Fibroblast of skin of right biceps (primary cell): ENCODE measurements around the gene CD52.

Source experiments
- DNase-seq: peaks from one replicate; pipeline ENCODE4 v3.0.0-alpha.2; 2013

CD52 gene

DNA sequence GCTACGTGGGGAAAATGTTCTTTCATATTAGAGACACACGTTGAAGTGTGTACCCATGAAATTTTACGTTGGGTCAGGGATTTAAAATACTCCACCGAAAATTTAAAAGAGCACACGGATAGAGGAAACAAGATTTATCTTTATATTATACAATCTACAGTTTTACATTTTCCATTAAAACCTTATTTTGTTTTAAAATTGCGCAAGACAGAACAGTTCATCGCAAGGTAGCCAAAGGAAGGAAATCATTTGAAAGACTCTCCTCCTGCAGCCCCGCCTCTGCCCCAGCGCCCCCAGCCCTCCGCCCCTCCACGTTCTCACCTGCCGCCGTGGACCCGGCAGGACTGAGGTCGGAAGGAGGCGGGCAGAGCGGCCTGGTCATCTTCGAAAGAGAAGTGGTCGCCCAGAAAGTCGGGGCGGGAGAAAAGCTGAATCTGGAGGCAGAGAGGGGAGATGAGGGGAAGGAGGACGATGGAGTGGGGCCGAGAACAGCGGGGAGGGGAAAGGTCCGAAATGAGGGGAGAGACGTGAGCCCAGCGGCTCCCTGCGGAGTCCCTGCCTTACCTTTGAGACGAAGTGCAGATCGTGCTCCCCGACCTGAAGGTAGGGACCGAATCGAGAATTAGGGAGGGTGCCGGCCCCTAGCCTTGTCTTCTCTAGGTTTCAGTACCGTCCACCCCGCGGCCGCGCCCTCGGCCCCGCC lies 18.2 kb downstream of the CD52 start:
- no peak for DNase-seq

- no peak for DNase-seq
These were observed 18.9 kb downstream of the CD52 start for GRCh38 chr1:26336477-26337205.

DNA sequence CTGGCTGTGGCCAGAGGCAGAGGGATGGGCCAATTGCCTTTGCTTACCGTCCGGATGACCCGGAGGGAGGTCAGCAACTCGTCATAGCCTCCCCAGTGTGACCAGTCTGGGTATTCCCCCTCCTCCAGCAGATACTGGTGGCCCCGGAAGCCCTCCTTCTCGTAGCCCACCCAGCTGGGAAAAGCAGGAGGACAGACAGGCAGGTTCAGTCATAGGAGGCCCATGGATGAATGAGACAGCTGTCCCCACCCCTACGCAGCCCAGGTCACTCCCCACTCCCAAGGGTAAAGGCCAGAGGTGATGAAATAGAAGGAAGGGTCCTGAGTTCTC lies 19.4 kb downstream of the CD52 start:
- no peak for DNase-seq

DNA sequence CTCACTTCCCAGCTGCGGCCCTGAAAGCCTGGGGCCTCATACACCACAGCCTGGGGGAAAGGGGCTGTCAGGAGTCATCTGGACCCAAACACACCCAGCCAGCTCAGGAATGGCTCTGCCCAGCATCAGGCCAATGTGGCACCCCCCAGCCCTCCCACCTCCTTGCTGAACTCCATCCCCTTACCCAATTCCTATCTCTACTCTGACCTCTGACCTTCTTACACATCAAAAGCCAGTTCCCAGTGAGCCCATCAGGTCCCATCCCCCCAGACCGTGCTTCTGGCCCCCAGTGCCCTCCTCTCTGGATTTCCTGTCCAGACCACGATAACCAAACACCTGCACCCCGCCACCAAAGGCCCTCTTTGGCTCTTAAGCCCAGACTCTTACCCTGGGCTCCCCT lies 19.9 kb downstream of the CD52 start:
- DNase-seq, result no peak

- no peak for DNase-seq
These were observed 20.9 kb downstream of the CD52 start for GRCh38 chr1:26338670-26339069.

GRCh38 chr1:26340047-26340481 lies 22.3 kb downstream of the CD52 start:
- no peak for DNase-seq

GRCh38 chr1:26344147-26344920 lies 26.6 kb downstream of the CD52 start:
- DNase-seq, result no peak

- no peak for DNase-seq
These were observed 28.0 kb downstream of the CD52 start for GRCh38 chr1:26345718-26346117.

DNA sequence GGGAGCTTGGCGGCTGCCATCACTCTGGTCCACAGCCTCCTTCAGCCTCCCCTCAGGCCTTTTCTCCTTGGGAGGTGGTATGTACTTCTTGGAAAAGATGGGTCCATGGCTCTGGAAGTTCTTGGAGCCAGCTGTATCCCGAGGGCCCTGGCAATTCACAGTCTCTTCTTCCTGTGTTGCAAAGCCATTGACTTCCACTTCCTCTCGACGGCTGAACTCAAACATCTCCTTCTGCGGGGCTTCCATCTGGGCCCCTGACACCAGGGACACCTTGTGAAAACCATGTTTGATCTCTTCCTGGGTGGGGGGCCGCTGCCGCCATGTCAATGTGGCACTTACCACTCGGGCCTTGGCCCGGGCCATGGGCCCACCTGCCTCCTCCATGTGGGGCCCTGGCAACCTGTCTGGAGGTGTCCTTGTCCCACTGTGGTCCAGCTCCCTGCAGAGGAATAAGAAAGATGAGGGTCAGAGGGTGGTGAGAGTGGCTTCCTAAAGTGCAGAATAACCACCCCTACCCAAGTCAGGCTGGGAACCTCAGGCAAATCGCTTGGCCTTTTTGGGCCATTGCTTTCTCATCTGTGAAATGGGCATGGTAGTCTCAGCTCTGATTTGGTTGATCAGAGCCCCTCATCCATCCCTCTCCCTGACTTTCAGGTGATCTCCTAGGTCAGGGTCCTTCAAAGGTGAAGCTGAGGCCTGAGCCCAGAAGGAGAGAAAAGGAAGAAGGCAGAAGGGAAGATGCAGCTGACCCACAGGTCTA lies 28.7 kb downstream of the CD52 start:
- DNase-seq, result no peak

DNA sequence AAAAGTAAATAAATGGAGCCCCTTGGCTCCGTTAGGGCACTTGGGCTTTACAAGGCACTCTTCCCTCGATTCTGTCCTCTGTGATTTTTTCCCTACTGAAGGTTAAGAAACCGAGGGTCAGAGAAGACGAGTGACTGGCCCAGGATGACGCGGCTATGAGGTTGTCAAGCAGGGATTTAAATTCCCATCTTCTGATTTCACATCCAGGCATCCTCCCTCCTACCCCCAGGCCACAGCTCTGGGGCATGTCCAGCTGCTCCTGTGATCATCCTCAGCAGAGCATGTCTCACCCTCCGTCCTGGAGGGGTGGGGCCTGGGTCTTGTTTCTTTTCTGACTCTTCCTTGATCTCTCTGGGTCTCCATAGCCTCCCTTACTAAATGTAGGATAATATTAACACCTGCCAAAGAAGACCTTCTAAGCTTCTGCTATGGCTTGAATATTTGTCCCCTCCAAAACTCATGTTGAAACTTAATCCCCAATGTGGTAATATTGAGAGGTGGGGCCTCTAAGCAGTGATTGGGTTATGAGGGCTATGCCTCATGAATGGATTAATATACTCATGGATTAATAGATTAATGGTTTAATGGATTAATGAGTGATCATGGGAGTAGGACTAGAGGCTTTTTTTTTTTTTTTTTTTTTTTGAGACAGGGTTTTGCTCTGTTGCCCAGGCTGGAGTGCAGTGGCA lies 31.6 kb downstream of the CD52 start:
- DNase-seq, result peak; percentile 48

- DNase-seq, result no peak
These were observed 32.1 kb downstream of the CD52 start for GRCh38 chr1:26349877-26350244.

- DNase-seq, result no peak
These were observed 32.6 kb downstream of the CD52 start for GRCh38 chr1:26350343-26350700.

GRCh38 chr1:26350701-26351589 lies 33.2 kb downstream of the CD52 start:
- peak; percentile 11 for DNase-seq

GRCh38 chr1:26351590-26352337 lies 34.0 kb downstream of the CD52 start:
- peak; percentile 54 for DNase-seq

DNA sequence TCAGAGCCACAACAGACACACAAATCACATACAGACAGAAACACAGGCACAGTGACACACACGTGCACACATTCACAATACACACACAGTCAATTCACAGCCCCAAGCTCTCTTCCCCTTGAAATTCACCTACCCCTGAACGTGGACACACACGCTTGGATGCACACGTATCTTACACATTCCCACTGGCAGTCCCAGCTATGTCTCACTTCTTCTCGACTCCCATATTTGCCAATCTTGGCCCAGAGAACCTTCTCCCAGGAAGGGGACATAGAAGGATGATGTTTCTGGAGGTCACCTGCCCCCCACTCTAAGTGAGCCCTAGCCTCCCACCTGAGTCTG lies 34.6 kb downstream of the CD52 start:
- DNase-seq, result peak; percentile 24

DNA sequence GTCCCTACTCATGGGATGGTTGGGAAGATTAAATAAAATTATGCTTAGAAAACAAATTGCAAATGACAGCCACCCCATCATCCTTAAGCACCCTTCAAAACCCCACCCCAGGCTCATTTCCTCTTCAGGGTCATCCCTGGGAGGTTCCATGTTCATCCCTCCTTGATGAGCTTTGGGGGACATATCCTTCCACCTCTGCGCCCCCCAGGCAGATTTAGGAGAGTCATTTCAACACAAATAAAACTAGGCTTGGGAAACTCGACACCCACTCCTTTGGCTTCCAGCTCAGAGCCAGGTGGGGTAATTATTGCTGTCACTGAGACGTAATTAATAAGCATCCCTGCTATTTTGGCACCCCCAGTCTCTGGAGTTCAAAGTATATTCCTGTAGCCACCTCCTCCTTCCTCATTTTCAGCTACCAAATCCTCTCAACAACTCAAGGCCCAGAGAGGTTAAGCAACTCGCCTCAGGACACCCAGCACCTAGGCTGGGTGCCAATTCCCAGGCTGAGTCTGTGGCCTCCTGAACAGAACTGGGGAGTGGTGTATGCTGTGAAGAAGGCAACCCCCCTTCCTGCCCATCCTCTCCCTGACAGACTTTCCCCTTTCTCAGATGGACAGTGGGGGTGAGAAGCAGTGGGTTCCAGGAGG lies 35.6 kb downstream of the CD52 start:
- DNase-seq, result no peak

- no peak for DNase-seq
These were observed 36.4 kb downstream of the CD52 start, which contains the start of gene CRYBG2 for GRCh38 chr1:26353976-26354820. Gene CRYBG2 (minus strand): TSS chr1:26354130. CDS start chr1:26346657, 7,473 bp downstream.

DNA sequence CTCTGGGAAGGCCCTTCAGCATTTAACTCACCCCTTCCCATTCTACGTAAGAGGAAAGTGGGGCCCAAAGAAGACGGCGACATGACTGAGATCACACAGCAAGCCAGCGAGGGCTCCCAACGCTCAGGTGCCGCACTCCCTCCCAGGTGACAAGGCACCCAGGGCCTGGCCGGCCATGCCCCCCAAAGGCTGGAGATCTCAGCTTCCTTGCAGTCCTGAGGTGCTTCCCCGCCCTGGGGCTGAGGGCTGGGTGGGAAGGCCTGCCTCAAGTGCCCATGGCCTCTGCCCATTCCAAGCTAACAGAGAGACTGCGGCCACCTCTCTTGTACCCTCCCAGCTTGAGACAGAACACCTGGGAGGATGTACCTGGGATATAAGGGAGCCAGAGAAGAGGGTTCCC lies 37.2 kb downstream of the CD52 start:
- no peak for DNase-seq

- no peak for DNase-seq
These were observed 38.3 kb downstream of the CD52 start for GRCh38 chr1:26356106-26356505.
